Fibroblast of lung (primary cell): ENCODE results near the gene LMO3.

ENCODE experiments used
- EZH2 ChIP-seq: IDR thresholded peaks from 2 replicates; pipeline ENCODE4 v1.5.1; 2012; ENCODE audit warnings: low read length, control low read depth, mild to moderate bottlenecking; ENCODE audit errors: missing control alignments
- TF ChIP-seq, protein P1 (sequence below), 2 donors: IDR thresholded peaks in 1 of 2; conservative IDR thresholded peaks in 1 of 2; 1 replicate in 1 of 2; 2 replicates in 1 of 2; pipeline ENCODE4 v1.5.1; 2011 to 2012; ENCODE audit warnings: low read length in 2 of 2, control low read depth in 1 of 2, inconsistent platforms in 1 of 2, low read depth in 1 of 2, mild to moderate bottlenecking in 1 of 2

DNA sequence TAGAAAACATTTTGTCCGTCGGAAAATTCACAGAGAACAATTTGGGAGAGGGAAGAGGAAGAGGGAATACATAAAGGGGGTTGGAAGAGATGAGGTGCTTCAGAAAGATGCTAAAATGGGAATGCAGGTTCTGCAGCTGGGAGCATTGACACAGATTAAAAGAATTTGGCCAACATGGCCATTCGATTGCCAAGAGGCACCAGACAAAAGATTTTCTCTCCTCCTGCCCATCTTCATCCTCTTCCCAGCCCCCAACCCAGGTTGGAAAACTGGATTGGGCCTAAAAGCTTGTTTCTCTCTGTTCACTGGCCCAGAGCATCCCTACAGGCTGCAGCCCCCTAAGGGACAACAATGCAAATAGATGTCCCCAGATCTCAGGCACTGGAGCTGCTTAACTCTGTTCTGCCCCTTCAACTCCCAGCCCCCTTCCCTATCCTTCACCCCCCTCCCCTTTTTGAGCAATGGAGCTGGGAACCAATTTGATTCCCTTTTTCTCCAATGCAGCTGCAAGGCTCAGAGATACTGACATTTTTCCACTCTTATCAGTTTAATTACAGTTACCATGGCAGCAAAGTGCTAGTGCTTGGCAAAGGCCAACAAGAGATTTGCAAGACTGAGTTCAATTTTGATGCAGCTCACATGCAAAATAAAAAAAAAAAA, 1.9 kb downstream of the LMO3 start:
- TF ChIP-seq, protein P1, sequence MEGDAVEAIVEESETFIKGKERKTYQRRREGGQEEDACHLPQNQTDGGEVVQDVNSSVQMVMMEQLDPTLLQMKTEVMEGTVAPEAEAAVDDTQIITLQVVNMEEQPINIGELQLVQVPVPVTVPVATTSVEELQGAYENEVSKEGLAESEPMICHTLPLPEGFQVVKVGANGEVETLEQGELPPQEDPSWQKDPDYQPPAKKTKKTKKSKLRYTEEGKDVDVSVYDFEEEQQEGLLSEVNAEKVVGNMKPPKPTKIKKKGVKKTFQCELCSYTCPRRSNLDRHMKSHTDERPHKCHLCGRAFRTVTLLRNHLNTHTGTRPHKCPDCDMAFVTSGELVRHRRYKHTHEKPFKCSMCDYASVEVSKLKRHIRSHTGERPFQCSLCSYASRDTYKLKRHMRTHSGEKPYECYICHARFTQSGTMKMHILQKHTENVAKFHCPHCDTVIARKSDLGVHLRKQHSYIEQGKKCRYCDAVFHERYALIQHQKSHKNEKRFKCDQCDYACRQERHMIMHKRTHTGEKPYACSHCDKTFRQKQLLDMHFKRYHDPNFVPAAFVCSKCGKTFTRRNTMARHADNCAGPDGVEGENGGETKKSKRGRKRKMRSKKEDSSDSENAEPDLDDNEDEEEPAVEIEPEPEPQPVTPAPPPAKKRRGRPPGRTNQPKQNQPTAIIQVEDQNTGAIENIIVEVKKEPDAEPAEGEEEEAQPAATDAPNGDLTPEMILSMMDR (conservative IDR thresholded peaks at IDR 0.05 in 1 of 2, IDR thresholded peaks at IDR 0.05 in 1 of 2; ENCODE audit: low read depth in 1 of 2, low read length in 2 of 2), result no peak
- no peak for TF ChIP-seq EZH2
